GM12878 (cell line): ENCODE results near the gene CLEC16A. TPM values are rescaled to one million over a fixed set of nuclear protein-coding genes. Genes with fewer than 3 reads are reported as not detected.

Source experiments
- ATF2 ChIP-seq: IDR thresholded peaks from 2 replicates; pipeline ENCODE4 v1.6.1; 2012; ENCODE audit warnings: low read length, inconsistent platforms
- BHLHE40 ChIP-seq, 2 experiments: fragments of 450-650 bp in 1 of 2; IDR thresholded peaks; 2 replicates each; pipeline ENCODE4 v1.6.1; 2011 to 2017; ENCODE audit warnings: low read depth in 2 of 2, borderline replicate concordance in 1 of 2, improper control_type of control experiment in 1 of 2, low read length in 1 of 2, mild to moderate bottlenecking in 1 of 2
- BMI1 ChIP-seq: fragments of 450-650 bp; IDR thresholded peaks from 2 replicates; pipeline ENCODE4 v1.6.1; 2016; ENCODE audit warnings: mild to moderate bottlenecking, moderate library complexity, borderline replicate concordance
- EP300 ChIP-seq, 2 experiments: fragments of 150-350 bp in 1 of 2; IDR thresholded peaks; 2 replicates each; pipeline ENCODE4 v1.6.1; 2011 to 2012; ENCODE audit warnings: low read depth in 2 of 2, low read length in 2 of 2, borderline replicate concordance in 1 of 2, improper control_type of control experiment in 1 of 2, inconsistent platforms in 1 of 2; ENCODE audit not compliant: control insufficient read depth in 1 of 2
- EZH2 ChIP-seq: IDR thresholded peaks from 2 replicates; pipeline ENCODE4 v1.6.1; 2012; ENCODE audit warnings: low read depth, mild to moderate bottlenecking, control low read depth, inconsistent platforms, low read length, borderline replicate concordance; ENCODE audit not compliant: control insufficient read depth
- IRF3 ChIP-seq: fragments of 450-650 bp; IDR thresholded peaks from 2 replicates; pipeline ENCODE4 v1.6.1; 2014; ENCODE audit warnings: mild to moderate bottlenecking
- MTA3 ChIP-seq: IDR thresholded peaks from 2 replicates; pipeline ENCODE4 v1.6.1; 2012; ENCODE audit warnings: low read length, inconsistent platforms, borderline replicate concordance
- NR2C1 ChIP-seq: fragments of 450-650 bp; IDR thresholded peaks from 2 replicates; pipeline ENCODE4 v1.6.1; 2017; ENCODE audit warnings: antibody characterized with exemption, mild to moderate bottlenecking, moderate library complexity
- PAX8 ChIP-seq: fragments of 450-650 bp; IDR thresholded peaks from 2 replicates; pipeline ENCODE4 v1.6.1; 2017; ENCODE audit warnings: mild to moderate bottlenecking, moderate library complexity
- POU2F2 ChIP-seq: IDR thresholded peaks from 3 replicates; pipeline ENCODE4 v1.6.1; 2011; ENCODE audit warnings: low read depth, mild to moderate bottlenecking, low read length, borderline replicate concordance
- RB1 ChIP-seq: fragments of 450-650 bp; formaldehyde crosslinking; IDR thresholded peaks from 2 replicates; pipeline ENCODE4 v1.6.1; 2017; ENCODE audit warnings: mild to moderate bottlenecking, borderline replicate concordance
- SIN3A ChIP-seq: IDR thresholded peaks from 2 replicates; pipeline ENCODE4 v1.6.1; 2012; ENCODE audit warnings: low read depth, low read length, improper control_type of control experiment
- SUPT20H ChIP-seq: IDR thresholded peaks from 2 replicates; pipeline ENCODE4 v1.6.1; 2011; ENCODE audit warnings: low read depth, mild to moderate bottlenecking, low read length, moderate library complexity, borderline replicate concordance; ENCODE audit not compliant: control insufficient read depth
- ZNF384 ChIP-seq: IDR thresholded peaks from 2 replicates; pipeline ENCODE4 v1.6.1; 2012; ENCODE audit warnings: low read depth, mild to moderate bottlenecking, low read length, improper control_type of control experiment, borderline replicate concordance
- ZNF592 ChIP-seq: fragments of 450-650 bp; IDR thresholded peaks from 2 replicates; pipeline ENCODE4 v1.6.1; 2017; ENCODE audit warnings: mild to moderate bottlenecking, moderate library complexity
- polyA plus RNA-seq, 11 experiments: library from polyadenylated mRNA; depleted of rRNA in 4 of 11; unstranded in 6 of 11; stranded (reverse) in 5 of 11; fragments of >200 nt; fragmentation: Nextera tagmentation in 4 of 11; fragmentation: Illumina TruSeq in 1 of 11; extraction: Ambion mirVana in 4 of 11; extraction: Trizol in 1 of 11; gene quantifications; 1 replicate in 1 of 11; 2 replicates in 10 of 11; pipeline versions ENCODE4 v1.2.1 to v1.2.3, GENCODE V29; 2011 to 2016; ENCODE audit warnings: inconsistent platforms in 2 of 11, missing spikeins in 2 of 11, low read depth in 1 of 11
- total RNA-seq, 4 experiments: library from RNA; depleted of rRNA in 3 of 4; stranded (reverse); fragments of >200 nt in 3 of 4; fragmentation: Illumina TruSeq in 1 of 4; extraction: Trizol in 1 of 4; gene quantifications; 2 replicates each; pipeline versions ENCODE4 v1.2.1 to v1.2.3, GENCODE V29; 2013 to 2021
- TF ChIP-seq, protein P1 (sequence below): fragments of 450-650 bp; conservative IDR thresholded peaks from 2 replicates; pipeline ENCODE4 v1.6.1; 2017; ENCODE audit warnings: mild to moderate bottlenecking, moderate library complexity
- TF ChIP-seq, protein P2 (sequence below): IDR thresholded peaks from 2 replicates; pipeline ENCODE4 v1.6.1; 2011; ENCODE audit warnings: borderline replicate concordance, low read depth, mild to moderate bottlenecking, moderate library complexity, mixed read lengths, low read length; ENCODE audit not compliant: insufficient read depth; ENCODE audit errors: extremely low read length

CLEC16A gene
- total and polyA plus RNA-seq, 10 of the 15 experiments (the other 5 are each of a cell fraction or from before 2014, with no cell fraction given), result 1.5 to 28.8 (median 19.2) TPM

GRCh38 chr16:10957771-10958482 lies 13.6 kb downstream of the CLEC16A start (continued):
- no peak for TF ChIP-seq IRF3
- TF ChIP-seq ATF2, result peak; percentile 92
- TF ChIP-seq, protein P1, sequence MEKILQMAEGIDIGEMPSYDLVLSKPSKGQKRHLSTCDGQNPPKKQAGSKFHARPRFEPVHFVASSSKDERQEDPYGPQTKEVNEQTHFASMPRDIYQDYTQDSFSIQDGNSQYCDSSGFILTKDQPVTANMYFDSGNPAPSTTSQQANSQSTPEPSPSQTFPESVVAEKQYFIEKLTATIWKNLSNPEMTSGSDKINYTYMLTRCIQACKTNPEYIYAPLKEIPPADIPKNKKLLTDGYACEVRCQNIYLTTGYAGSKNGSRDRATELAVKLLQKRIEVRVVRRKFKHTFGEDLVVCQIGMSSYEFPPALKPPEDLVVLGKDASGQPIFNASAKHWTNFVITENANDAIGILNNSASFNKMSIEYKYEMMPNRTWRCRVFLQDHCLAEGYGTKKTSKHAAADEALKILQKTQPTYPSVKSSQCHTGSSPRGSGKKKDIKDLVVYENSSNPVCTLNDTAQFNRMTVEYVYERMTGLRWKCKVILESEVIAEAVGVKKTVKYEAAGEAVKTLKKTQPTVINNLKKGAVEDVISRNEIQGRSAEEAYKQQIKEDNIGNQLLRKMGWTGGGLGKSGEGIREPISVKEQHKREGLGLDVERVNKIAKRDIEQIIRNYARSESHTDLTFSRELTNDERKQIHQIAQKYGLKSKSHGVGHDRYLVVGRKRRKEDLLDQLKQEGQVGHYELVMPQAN, result no peak
- TF ChIP-seq MTA3, result no peak
- no peak for TF ChIP-seq RB1
- peak; percentile 90 for TF ChIP-seq ZNF384
- TF ChIP-seq, protein P2, sequence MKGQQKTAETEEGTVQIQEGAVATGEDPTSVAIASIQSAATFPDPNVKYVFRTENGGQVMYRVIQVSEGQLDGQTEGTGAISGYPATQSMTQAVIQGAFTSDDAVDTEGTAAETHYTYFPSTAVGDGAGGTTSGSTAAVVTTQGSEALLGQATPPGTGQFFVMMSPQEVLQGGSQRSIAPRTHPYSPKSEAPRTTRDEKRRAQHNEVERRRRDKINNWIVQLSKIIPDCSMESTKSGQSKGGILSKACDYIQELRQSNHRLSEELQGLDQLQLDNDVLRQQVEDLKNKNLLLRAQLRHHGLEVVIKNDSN, result no peak
- TF ChIP-seq PAX8, result no peak
- TF ChIP-seq EP300 (IDR thresholded peaks at IDR 0.05; ENCODE audit: borderline replicate concordance in 1 of 2, control insufficient read depth in 1 of 2, low read depth in 2 of 2, low read length in 2 of 2), result peak; percentile 30 to 47; a peak in 2 of 4 replicates
- 0 out of 4 replicates have a peak, but pooled peaks of 1 of the 2 experiments have one; percentile 25 for TF ChIP-seq BHLHE40 (IDR thresholded peaks at IDR 0.05; ENCODE audit: borderline replicate concordance in 1 of 2, low read depth in 2 of 2, low read length in 1 of 2)
- no peak for TF ChIP-seq BMI1
- no peak for TF ChIP-seq EZH2
- no peak for TF ChIP-seq SUPT20H
- no peak for TF ChIP-seq POU2F2
- TF ChIP-seq NR2C1, result no peak
- no peak for TF ChIP-seq ZNF592
- no peak for TF ChIP-seq SIN3A
